ENCODE results near the gene KLHL3. TPM values are rescaled to one million over a fixed set of nuclear protein-coding genes. Genes with fewer than 3 reads are reported as not detected.

Gene KLHL3
- total RNA-seq, 1 experiment from 2014 or later, result 16.9 TPM

DNA sequence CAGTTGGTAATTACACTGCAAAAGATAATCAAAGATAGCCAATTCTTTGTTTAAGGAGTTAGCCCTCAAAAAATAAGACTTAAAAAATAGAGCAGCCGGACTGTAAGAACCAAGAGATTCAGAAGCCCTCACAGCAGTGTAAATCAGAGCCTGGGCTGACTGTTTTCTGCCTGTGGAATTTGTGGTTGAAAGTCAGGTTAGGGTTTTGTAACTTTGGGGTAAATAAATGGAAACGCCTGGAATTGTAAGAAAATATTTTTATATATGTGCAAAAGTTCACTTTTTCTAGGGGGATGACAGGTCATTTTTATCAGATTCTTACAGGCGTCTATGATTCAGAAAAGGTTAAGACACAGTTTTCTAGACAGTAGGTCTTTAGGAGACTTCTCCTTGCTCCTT, 35.6 kb downstream of the KLHL3 start:
- CTCF ChIA-PET, result interaction anchor here (0.5 kb wide), 1 partner anchor 497 kb away, joined by 4 read pairs; no protein-coding TSS in a partner anchor
- Mint-ChIP-seq H3K27me3 (ENCODE audit: unreplicated experiment) (no peaks in the 10 kb centered on the region), H3K4me1 (ENCODE audit: low read depth, unreplicated experiment) (no peaks in the 10 kb centered on the region), H3K4me3 (ENCODE audit: low read depth, unreplicated experiment) (no peak overlapping the region), H3K9me3 (ENCODE audit: low read depth, unreplicated experiment) (no peaks in the 10 kb centered on the region), H3K36me3 (ENCODE audit: insufficient read depth, unreplicated experiment) (no peaks in the 10 kb centered on the region), H3K27ac (ENCODE audit: unreplicated experiment) (no peak overlapping the region)
- intact Hi-C loops (cut with micrococcal nuclease; ENCODE audit: unreplicated experiment), result no loop called here
- TF ChIP-seq, protein P1, sequence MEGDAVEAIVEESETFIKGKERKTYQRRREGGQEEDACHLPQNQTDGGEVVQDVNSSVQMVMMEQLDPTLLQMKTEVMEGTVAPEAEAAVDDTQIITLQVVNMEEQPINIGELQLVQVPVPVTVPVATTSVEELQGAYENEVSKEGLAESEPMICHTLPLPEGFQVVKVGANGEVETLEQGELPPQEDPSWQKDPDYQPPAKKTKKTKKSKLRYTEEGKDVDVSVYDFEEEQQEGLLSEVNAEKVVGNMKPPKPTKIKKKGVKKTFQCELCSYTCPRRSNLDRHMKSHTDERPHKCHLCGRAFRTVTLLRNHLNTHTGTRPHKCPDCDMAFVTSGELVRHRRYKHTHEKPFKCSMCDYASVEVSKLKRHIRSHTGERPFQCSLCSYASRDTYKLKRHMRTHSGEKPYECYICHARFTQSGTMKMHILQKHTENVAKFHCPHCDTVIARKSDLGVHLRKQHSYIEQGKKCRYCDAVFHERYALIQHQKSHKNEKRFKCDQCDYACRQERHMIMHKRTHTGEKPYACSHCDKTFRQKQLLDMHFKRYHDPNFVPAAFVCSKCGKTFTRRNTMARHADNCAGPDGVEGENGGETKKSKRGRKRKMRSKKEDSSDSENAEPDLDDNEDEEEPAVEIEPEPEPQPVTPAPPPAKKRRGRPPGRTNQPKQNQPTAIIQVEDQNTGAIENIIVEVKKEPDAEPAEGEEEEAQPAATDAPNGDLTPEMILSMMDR (IDR thresholded peaks at IDR 0.05; ENCODE audit: unreplicated experiment), result no peak
- no peak for DNase-seq
- BruUV-seq (replicated peaks), result no TSS peak

DNA sequence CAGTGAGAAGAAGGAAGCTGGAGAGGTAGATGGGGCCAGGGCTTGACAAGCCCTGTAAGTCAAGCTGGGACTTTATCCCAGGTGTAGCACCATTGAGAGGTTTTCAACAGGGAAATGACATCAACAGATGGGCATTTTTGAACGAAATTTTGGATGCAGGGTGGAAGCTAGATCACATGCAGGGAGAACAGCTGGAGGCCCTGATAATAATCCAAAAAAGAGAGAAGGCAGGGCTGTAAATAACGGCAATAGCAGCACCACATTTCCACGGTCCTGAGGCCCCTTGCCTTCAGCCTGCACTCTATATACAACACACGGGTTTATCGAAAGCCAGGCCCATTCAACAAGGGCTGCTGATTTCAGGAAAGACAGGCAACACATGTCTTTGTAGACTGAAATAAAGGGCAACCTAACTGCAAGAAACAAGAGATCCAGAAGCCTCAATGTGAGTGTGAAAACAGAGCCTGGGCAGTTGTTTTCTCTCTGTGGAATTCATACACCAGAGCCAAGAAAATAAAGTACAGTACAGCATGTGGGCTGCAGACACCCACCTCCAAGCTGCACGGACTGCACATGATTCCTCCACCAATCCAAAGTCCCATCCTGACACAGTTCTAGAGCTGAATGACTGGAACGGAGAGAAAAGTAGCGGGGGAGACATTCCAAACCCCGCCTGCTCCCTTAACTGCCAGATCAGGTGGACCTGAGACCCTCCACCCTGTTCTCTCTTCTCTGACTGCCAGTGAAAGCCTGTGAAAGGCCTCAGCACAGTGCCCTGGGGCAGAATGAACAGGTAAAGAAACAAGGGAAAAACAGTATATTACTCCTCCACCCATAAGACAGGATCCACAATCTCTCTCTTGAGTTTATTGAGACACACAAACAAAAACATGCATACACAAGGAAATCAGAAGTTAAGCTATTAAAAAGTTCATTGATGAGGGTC, 36.3 kb downstream of the KLHL3 start:
- Mint-ChIP-seq H3K27me3 (ENCODE audit: unreplicated experiment) (no peaks in the 10 kb centered on the region), H3K4me3 (ENCODE audit: low read depth, unreplicated experiment) (no peak overlapping the region), H3K27ac (ENCODE audit: unreplicated experiment) (no peak overlapping the region), H3K4me1 (ENCODE audit: low read depth, unreplicated experiment) (no peaks in the 10 kb centered on the region), H3K9me3 (ENCODE audit: low read depth, unreplicated experiment) (no peaks in the 10 kb centered on the region), H3K36me3 (ENCODE audit: insufficient read depth, unreplicated experiment) (no peaks in the 10 kb centered on the region)
- intact Hi-C loops (cut with micrococcal nuclease; ENCODE audit: unreplicated experiment), result no loop called here
- TF ChIP-seq, protein P1 (IDR thresholded peaks at IDR 0.05; ENCODE audit: unreplicated experiment), result no peak
- BruUV-seq (replicated peaks), result no TSS peak
- CTCF ChIA-PET, result interaction anchor here (0.5 kb wide), 1 partner anchor 497 kb away, joined by 4 read pairs; no protein-coding TSS in a partner anchor
- no peak for DNase-seq

DNA sequence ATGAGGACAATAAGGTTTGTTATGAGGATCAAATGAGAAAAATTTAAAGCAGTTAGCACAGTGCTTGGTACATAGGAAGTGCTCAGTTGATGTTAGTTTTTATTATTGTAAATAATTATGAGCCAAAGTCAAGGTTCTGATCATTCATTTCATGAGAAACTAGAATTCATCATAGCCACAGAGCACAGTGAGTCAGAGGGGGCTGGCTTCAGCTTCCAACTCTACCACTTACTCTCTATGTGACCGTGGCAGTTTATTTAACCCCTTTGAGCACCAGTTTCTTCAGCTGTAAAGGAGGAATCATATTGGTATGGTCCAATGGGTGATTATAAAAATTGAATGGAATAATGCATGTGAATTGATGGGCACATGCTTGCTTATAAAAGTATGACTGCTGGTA, 39.4 kb downstream of the KLHL3 start:
- TF ChIP-seq, protein P1 (IDR thresholded peaks at IDR 0.05; ENCODE audit: unreplicated experiment), result no peak
- no peaks in the 10 kb centered on the region for H3K27me3 Mint-ChIP-seq (ENCODE audit: unreplicated experiment)
- no peaks in the 10 kb centered on the region for H3K36me3 Mint-ChIP-seq (ENCODE audit: insufficient read depth, unreplicated experiment)
- no peak for DNase-seq
- CTCF ChIA-PET, result interaction anchor here (0.9 kb wide), 1 partner anchor 8 kb away, joined by 4 read pairs; no protein-coding TSS in a partner anchor
- intact Hi-C loops (cut with micrococcal nuclease; ENCODE audit: unreplicated experiment), result no loop called here
- no peaks in the 10 kb centered on the region for H3K4me1 Mint-ChIP-seq (ENCODE audit: low read depth, unreplicated experiment)
- H3K9me3 Mint-ChIP-seq (ENCODE audit: low read depth, unreplicated experiment), result no peaks in the 10 kb centered on the region
- BruUV-seq (replicated peaks), result no TSS peak
- no peak overlapping the region for H3K27ac Mint-ChIP-seq (ENCODE audit: unreplicated experiment)
- H3K4me3 Mint-ChIP-seq (ENCODE audit: low read depth, unreplicated experiment), result no peak overlapping the region

GRCh38 chr5:137695651-137696428, 40.0 kb downstream of the KLHL3 start:
- Mint-ChIP-seq H3K27me3 (ENCODE audit: unreplicated experiment) (no peaks in the 10 kb centered on the region), H3K9me3 (ENCODE audit: low read depth, unreplicated experiment) (no peaks in the 10 kb centered on the region), H3K4me3 (ENCODE audit: low read depth, unreplicated experiment) (no peak overlapping the region), H3K36me3 (ENCODE audit: insufficient read depth, unreplicated experiment) (no peaks in the 10 kb centered on the region), H3K27ac (ENCODE audit: unreplicated experiment) (no peak overlapping the region), H3K4me1 (ENCODE audit: low read depth, unreplicated experiment) (no peaks in the 10 kb centered on the region)
- no TSS peak for BruUV-seq (replicated peaks)
- TF ChIP-seq, protein P1 (IDR thresholded peaks at IDR 0.05; ENCODE audit: unreplicated experiment), result no peak
- intact Hi-C loops (cut with micrococcal nuclease; ENCODE audit: unreplicated experiment), result no loop called here
- no peak for DNase-seq
- CTCF ChIA-PET, result interaction anchor here (1.1 kb wide), 1 partner anchor 13 kb away, joined by 4 read pairs; no protein-coding TSS in a partner anchor
